GM18870 (cell line): ENCODE results near the gene ARL6IP4.
"Not testable (repeated sequence)": the region's sequence is repeated elsewhere in the genome, so short reads cannot be mapped to it uniquely, and the experiment has no call there.

ENCODE experiments used
- ATAC-seq: cut with Tn5 transposase; IDR thresholded peaks from one replicate; pipeline ENCODE4 v1.9.1; 2021; ENCODE audit warnings: moderate library complexity; ENCODE audit not compliant: unreplicated experiment

Gene ARL6IP4

DNA sequence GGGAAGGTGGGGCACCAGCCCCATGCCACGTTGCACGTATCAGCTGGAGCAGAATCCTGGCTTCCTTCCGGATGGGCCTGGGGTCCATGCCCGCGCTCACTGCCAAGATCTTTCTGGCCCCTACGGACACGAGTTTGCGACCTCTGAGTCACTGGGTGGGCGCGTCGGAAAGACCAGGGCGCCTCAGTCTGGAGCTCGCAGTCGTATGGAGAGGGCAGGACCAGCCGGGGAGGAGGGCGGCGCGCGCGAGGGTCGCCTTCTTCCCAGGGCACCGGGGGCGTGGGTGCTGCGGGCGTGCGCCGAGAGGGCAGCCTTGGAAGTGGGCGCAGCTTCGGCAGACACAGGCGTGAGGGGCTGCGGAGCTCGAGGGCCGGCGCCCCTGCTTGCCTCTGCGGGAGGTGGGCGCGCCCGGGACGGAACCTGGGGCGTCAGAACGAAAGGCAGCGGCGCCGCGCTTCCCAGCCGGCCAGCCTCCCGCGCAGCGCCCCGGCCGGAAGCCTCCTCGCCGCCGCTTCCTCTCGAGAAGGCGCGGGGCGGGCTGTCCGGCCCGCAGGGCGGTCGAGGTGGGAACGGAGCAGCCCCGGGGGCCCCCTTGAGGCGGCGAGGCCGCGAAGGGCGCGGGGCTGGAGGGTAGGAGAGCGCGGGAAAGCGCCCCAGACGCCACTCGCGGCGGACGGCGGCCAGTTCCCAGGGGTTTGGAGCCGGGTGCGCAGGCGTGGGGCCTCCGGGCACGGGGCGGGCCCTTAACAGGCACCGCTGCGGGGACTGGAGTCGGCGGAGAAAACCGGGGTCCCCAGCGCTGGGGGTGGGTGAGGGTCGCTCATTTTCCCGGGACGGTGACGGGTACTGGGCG, at the start of gene ARL6IP4:
Gene ARL6IP4 (plus strand): TSS at position 499 of the 853 bp plus-strand sequence. CDS start 459 bp downstream, outside the sequence.
- no peak for ATAC-seq

GRCh38 chr12:122932207-122932606, 48.3 kb upstream of the ARL6IP4 start:
- no peak for ATAC-seq

DNA sequence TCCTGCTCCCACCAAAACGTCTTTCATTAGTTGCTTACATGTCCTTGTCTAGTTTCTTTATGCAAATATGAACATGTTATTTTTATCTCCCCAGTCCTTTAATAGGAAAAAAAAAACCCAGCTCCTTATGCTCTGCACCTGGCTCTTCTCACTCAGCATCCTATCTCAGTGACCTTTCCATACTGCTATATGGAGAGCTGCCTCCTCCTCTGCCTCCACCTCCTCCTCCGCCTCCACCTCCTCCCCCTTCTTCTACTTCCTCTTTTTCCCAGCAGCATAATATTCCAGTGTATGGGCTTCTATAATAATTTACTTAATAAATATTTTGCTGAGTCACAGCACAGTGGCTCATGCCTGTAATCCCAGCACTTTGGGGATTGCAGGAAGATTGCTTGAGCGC, 45.8 kb upstream of the ARL6IP4 start:
- ATAC-seq, result no peak

GRCh38 chr12:122935318-122935717, 45.2 kb upstream of the ARL6IP4 start:
- ATAC-seq, result no peak

DNA sequence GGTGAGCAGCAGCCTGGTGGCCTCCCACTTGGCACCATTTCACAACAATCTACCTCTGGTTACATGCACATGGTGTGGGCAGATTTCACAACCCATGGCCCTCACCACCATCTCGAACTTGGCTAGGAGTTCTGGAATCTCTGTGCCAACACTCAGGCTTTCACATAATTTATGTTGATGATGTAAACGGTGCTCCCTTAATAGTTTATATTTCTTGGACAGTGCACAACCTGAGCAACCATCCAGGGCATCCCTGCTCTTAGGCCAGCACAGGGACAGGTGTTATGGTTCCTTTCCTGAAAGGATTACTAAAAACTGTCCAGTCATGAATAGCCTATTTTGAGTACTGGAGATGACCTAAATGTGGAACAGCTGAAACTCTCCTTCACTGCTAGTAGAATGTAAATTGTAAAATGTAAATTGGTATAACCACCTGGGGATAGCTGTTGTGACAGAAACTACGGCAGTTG, 42.8 kb upstream of the ARL6IP4 start:
- ATAC-seq, result no peak

- no peak for ATAC-seq
These were observed 41.4 kb upstream of the ARL6IP4 start for GRCh38 chr12:122939125-122939524.

DNA sequence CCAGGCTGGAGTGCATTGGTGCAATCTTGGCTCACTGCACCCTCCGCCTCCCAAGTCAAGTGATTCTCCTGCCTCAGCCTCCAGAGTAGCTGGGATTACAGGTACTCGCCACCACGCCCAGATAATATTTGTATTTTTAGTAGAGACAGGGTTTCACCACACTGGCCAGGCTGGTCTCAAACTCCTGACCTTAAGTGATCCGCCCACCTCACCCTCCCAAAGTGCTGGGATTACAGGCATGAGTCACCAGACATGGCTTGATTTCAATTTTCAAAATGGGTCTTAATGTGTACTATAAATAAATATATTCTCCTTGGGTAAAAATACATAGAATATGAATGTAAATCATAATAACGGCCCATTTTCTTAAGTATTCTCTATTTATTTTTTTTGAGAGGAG, 39.1 kb upstream of the ARL6IP4 start:
- not testable (repeated sequence) for ATAC-seq

- no peak for ATAC-seq
These were observed 37.8 kb upstream of the ARL6IP4 start for GRCh38 chr12:122942637-122943036.

DNA sequence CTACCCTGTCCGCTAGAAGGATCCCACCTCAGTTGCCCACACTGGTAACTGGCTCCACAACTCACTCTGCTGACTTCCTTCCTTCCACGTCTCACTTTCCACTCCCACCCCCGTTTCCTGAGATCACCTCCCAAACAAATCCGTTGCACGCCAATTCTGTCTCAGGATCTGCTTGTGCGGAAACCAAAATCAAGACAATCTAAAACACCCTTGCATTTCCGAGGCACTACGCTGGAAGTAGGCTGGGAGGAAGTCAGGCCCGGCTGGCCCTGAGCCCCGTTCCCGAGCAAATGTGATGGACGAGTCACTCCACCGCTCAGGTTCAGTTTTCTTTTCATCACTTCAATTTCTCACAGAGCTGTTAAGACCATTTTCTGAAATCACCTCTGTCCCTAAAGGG, 37.3 kb upstream of the ARL6IP4 start:
- ATAC-seq, result no peak

DNA sequence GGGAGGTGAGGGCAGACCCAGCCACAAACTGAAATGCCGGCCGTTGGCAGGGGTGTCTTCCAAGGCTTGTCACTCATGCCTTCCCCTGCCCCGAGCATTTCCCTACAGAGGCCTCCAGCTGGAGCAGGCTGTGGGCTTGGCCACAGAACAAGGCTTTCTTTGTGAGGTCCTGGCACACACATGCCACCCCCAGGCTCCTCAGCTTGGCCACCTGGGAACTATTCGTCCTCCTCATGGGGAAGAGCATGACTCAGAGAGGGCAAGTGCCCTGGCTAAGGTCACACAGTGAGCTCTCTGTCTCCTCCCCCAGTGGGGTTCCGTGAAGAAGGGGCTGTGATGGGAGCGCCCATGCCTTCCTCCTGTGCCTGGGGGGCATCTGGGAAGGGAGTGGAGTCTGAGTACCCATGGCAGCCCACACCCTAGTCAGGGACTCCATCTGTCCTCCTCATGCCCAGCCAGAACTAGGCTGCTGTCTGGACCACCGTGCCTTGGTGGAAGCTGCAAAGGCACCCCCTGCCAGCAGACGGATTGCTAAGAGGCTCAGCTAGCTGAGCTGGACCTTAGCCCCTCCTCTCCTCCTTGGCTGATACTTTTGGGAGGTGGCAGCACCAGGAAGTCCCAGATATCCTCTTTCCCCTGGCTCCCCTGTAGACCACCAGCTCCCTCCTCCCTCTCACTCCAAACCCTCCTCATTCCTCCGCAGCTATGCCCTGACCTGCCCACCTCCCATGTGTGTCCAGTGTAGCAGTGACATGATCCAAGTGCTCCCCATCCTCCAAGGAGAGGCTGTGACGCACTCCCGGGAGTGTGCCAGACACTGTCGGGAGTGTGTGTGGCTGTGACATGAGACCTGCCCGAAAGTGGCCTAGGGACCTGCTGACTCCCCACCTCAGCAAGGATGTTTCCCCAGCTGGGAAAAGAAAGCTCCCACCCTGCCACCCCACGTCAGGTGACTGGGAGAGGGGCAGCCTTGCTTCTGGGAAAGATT, 35.6 kb upstream of the ARL6IP4 start:
- ATAC-seq, result no peak

- ATAC-seq, result peak; percentile 59
These were observed 33.7 kb upstream of the ARL6IP4 start for GRCh38 chr12:122946690-122947341.

DNA sequence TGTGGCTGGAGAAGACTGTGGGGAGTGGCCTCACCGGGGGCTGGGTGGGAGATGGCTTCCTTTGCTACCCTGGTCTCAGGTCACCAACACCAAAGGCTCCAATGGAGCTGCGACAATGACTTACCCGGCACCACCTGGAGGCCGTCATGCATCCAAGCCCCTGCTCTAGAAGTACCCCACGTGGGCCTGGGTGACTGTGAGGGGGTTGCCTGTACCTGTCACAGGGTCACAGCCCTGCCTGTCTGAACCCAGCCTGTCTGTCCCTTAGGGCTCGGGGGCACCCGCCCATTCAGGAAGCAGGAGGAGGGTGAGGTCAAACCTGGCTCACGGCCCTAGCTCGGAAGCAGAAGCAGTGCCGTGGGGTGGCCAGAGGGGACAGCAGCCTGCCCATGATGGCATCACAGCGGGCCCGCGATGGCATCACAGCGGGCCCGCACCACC, 33.1 kb upstream of the ARL6IP4 start:
- no peak for ATAC-seq

GRCh38 chr12:122948605-122949004, 31.9 kb upstream of the ARL6IP4 start:
- ATAC-seq, result no peak

- ATAC-seq, result no peak
These were observed 31.1 kb upstream of the ARL6IP4 start for GRCh38 chr12:122949405-122949804.

- no peak for ATAC-seq
These were observed 30.4 kb upstream of the ARL6IP4 start for GRCh38 chr12:122949816-122950675.

DNA sequence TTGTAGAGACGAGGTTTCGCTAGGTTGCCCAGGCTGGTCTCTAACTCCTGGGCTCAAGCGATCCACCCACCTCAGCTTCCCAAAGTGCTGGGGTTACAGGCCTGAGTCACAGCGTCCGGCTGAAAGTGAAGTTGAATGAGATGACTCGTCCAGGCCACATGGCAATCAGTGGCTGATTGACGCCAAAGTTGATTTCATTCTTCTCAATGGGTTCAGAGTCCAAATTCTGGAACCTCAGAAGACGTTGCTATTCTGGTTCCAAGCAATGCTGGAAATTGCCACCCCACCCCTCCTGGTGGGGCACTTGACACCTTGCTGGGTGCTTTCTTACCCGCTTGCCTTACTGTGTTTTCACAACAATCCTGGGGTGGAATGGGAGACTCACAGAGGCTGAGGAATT, 29.1 kb upstream of the ARL6IP4 start:
- no peak for ATAC-seq

DNA sequence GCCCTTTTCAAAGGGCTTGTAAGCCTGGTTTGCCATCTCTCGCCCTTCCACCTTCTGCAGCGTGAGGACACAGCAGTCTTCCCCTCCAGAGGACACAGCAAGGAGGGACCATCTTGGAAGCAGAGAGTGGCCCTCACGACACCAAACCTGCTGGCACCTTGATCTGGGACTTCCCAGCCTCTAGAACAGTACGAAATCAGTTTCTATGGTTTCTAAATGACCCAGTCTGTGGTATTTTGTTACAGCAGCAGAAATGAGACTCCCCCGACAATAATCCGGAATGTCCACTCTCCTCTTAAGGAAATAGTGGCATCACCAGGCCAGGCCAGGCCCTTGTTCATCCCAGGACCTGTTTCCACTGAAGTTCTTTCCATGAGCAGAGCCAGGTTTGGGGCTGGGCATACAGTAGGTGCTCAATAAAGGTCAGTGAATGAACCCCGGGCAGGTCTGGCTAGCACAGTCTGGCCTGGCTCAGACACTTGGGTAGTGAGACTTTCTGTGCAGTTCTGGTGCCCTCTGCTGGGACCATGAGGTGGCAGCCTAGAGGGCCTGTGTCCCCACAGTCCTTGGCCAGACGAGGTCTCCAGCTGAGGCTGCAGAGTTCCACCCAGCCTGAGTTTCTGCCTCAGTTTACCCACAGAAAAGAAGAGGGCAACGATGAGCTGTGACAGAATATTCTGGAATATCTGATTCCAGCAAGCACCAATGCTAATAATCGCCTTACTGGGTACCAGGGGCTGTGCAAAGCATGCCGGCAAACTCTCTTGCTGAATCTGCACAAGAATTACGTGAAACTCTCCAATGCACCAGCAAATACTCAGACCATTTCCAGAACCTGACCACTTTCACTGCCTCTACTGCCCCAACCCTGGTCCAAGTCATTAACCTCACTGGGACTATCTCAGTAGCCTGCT, 28.2 kb upstream of the ARL6IP4 start:
- peak; percentile 43 for ATAC-seq

DNA sequence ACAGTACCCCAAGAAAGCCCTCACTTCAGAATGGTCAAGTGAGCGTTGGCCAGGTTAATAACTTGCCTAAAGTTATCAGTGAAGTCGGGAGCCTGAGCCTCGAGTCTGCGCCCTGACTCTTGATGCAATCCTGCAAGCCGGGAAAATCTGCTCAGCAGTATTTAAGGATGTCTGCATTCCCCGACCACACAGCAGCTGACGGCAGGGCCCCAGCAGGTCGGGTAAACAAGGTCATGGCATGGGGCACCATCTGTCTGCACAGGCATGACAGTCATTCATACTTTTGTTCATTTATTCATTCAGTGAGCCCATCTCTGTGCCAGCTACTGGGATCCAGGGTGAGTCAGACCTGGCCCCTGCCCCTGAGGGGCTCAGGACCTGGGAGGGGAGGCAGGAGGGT, 25.3 kb upstream of the ARL6IP4 start:
- ATAC-seq, result no peak

DNA sequence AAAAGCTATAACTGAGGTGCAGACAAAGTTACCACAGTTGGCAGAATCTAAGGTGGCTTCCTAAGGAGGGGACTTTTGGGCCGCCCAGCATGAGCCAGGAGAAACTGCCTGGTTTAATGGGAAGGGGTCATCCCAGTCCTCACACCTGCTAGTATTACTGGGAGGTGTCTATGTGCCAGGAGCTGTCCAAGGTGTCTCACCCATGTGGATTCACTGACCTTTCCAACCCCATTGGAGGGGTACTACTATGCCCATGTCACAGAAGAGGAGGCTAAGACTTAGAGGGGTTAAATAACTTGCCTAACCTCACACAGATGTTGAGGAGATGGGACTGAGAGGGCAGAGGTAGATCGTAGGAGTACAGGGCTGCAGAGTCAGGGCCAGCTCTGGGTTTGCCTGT, 24.4 kb upstream of the ARL6IP4 start:
- ATAC-seq, result no peak
